GM12878 (cell line): ENCODE measurements around the gene EFCAB11. TPM values are rescaled to one million over a fixed set of nuclear protein-coding genes. Genes with fewer than 3 reads are reported as not detected.

Source experiments
- ATAC-seq: fragments of 200-7000 bp; cut with Tn5 transposase; 3 replicates; pipeline ENCODE4 v1.9.1; 2020; ENCODE audit warnings: mild to moderate bottlenecking, moderate library complexity
- BruUV-seq: library from RNA; stranded (reverse); fragments of 400-500 nt; replicated peaks from 2 replicates; lab custom pipeline; 2021; lab: Mats Ljungman, UMichigan
- CTCF ChIA-PET: fragments of 300-600 bp; sonication (Branson Sonifier 250); formaldehyde crosslinking; extraction: SDS; loops from one replicate; lab custom pipeline; 2021; ENCODE audit warnings: inconsistent platforms; lab: Yijun Ruan, JAX
- POLR2A ChIA-PET: fragments of 350-600 bp; formaldehyde crosslinking; extraction: SDS; loops from one replicate; lab custom pipeline; 2021; ENCODE audit warnings: inconsistent platforms; lab: Charles Lee
- RAD21 ChIA-PET: fragments of 300-600 bp; sonication (Branson Sonifier 250); formaldehyde crosslinking; loops from one replicate; lab custom pipeline; 2023; ENCODE audit warnings: antibody characterized with exemption; ENCODE audit not compliant: unreplicated experiment; lab: Charles Lee
- SMC1A ChIA-PET: fragments of 300-600 bp; sonication (Branson Sonifier 250); formaldehyde crosslinking; loops from one replicate; lab custom pipeline; 2023; ENCODE audit not compliant: unreplicated experiment, uncharacterized antibody; lab: Charles Lee
- DNase-seq: peaks from one replicate; pipeline ENCODE4 v3.0.0-alpha.2; 2011; ENCODE audit warnings: low read depth, low spot score
- FAIRE-seq: peaks from 3 replicates; lab custom pipeline; 2011; peaks lifted over from hg19 to GRCh38; lab: Jason Lieb, UNC
- H2AFZ ChIP-seq: 2 replicates; pipeline ENCODE4 v1.6.0; 2011; ENCODE audit warnings: low read depth, low read length, control low read depth; ENCODE audit not compliant: control insufficient read depth
- H3K27ac ChIP-seq: 2 replicates; pipeline ENCODE4 v1.5.1; 2011; ENCODE audit warnings: control low read depth; ENCODE audit not compliant: control insufficient read depth, insufficient read depth
- H3K27me3 ChIP-seq, 2 experiments: replicated peaks in 1 of 2; 2 replicates each; pipeline versions ENCODE4 v1.6.0 to v1.6.1; 2011; ENCODE audit warnings: low read length in 1 of 2; ENCODE audit not compliant: control insufficient read depth in 2 of 2, insufficient read depth in 2 of 2
- H3K36me3 ChIP-seq, 2 experiments: 2 replicates each; pipeline ENCODE4 v1.5.1; 2011; ENCODE audit warnings: low read length in 1 of 2; ENCODE audit not compliant: control insufficient read depth in 2 of 2, insufficient read depth in 2 of 2
- H3K4me1 ChIP-seq: 2 replicates; pipeline ENCODE4 v1.6.1; 2011; ENCODE audit warnings: mild to moderate bottlenecking, low read length, moderate library complexity, mixed read lengths; ENCODE audit not compliant: control insufficient read depth, insufficient read depth
- H3K4me2 ChIP-seq: 2 replicates; pipeline ENCODE4 v1.6.0; 2011; ENCODE audit warnings: control low read depth; ENCODE audit not compliant: control insufficient read depth, insufficient read depth
- H3K4me3 ChIP-seq: fragments of 200-600 bp; sonication (generic); 2 replicates; pipeline ENCODE4 v1.5.1; 2016
- H3K79me2 ChIP-seq: 2 replicates; pipeline ENCODE4 v1.6.0; 2011; ENCODE audit warnings: low read length; ENCODE audit not compliant: control insufficient read depth, insufficient read depth
- H3K9ac ChIP-seq: 2 replicates; pipeline ENCODE4 v1.8.0; 2011; ENCODE audit warnings: low read length, control low read depth, mixed read lengths; ENCODE audit not compliant: control insufficient read depth, insufficient read depth
- H3K9me3 ChIP-seq: replicated peaks from 3 replicates; pipeline ENCODE4 v1.5.1; 2011; ENCODE audit warnings: mild to moderate bottlenecking, low read length; ENCODE audit not compliant: control insufficient read depth, insufficient read depth
- H4K20me1 ChIP-seq: 2 replicates; pipeline ENCODE4 v1.6.0; 2011; ENCODE audit not compliant: control insufficient read depth, insufficient read depth
- CBX3 ChIP-seq: fragments of 200-600 bp; sonication (generic); IDR thresholded peaks from 2 replicates; pipeline ENCODE4 v1.6.1; 2016; ENCODE audit warnings: low read depth, borderline replicate concordance
- CEBPZ ChIP-seq: fragments of 150-350 bp; IDR thresholded peaks from 2 replicates; pipeline ENCODE4 v1.6.1; 2016; ENCODE audit warnings: low read depth, low read length
- CTCF ChIP-seq, 3 experiments: IDR thresholded peaks in 2 of 3; conservative IDR thresholded peaks in 1 of 3; 2 replicates each; pipeline ENCODE4 v1.5.1; 2011; ENCODE audit warnings: low read depth in 3 of 3, low read length in 3 of 3, mild to moderate bottlenecking in 3 of 3, control low read depth in 2 of 3, moderate library complexity in 2 of 3, inconsistent platforms in 1 of 3, mixed read lengths in 1 of 3; ENCODE audit not compliant: control insufficient read depth in 2 of 3, insufficient read depth in 1 of 3; ENCODE audit errors: extremely low read depth in 1 of 3
- ETV6 ChIP-seq, 2 experiments: fragments of 450-650 bp in 1 of 2; IDR thresholded peaks in 1 of 2; conservative IDR thresholded peaks in 1 of 2; 2 replicates each; pipeline ENCODE4 v1.6.1; 2014; ENCODE audit warnings: antibody characterized with exemption in 1 of 2, borderline replicate concordance in 1 of 2, low read depth in 1 of 2, mild to moderate bottlenecking in 1 of 2, moderate library complexity in 1 of 2
- MAX ChIP-seq: IDR thresholded peaks from 2 replicates; pipeline ENCODE4 v1.6.1; 2012; ENCODE audit warnings: low read depth, low read length, improper control_type of control experiment
- TARDBP ChIP-seq: IDR thresholded peaks from 2 replicates; pipeline ENCODE4 v1.6.1; 2016; ENCODE audit warnings: borderline replicate concordance
- WGBS: methylation state at CpG from one replicate; pipeline ENCODE4 v1.1.6; 2016; ENCODE audit warnings: low lambda C conversion rate; ENCODE audit not compliant: insufficient replicate concordance, insufficient coverage; ENCODE audit errors: missing lambda C conversion rate; 5-methylcytosine and 5-hydroxymethylcytosine counted together
- in situ Hi-C: fragments of 300-500 bp; cut with MboI; formaldehyde crosslinking; loops from 9 replicates; pipeline ENCODE4 v1.14.3; 2018; ENCODE audit warnings: mixed read lengths
- intact Hi-C: fragments of 100-400 bp; cut with micrococcal nuclease; formaldehyde crosslinking; loops from one replicate; pipeline ENCODE4 v1.14.2; 2022; ENCODE audit not compliant: unreplicated experiment
- polyA plus RNA-seq, 11 experiments: library from polyadenylated mRNA; depleted of rRNA in 4 of 11; unstranded in 6 of 11; stranded (reverse) in 5 of 11; fragments of >200 nt; fragmentation: Nextera tagmentation in 4 of 11; fragmentation: Illumina TruSeq in 1 of 11; extraction: Ambion mirVana in 4 of 11; extraction: Trizol in 1 of 11; gene quantifications; 1 replicate in 1 of 11; 2 replicates in 10 of 11; pipeline versions ENCODE4 v1.2.1 to v1.2.3, GENCODE V29; 2011 to 2016; ENCODE audit warnings: inconsistent platforms in 2 of 11, missing spikeins in 2 of 11, low read depth in 1 of 11
- total RNA-seq, 4 experiments: library from RNA; depleted of rRNA in 3 of 4; stranded (reverse); fragments of >200 nt in 3 of 4; fragmentation: Illumina TruSeq in 1 of 4; extraction: Trizol in 1 of 4; gene quantifications; 2 replicates each; pipeline versions ENCODE4 v1.2.1 to v1.2.3, GENCODE V29; 2013 to 2021

Gene EFCAB11
- total and polyA plus RNA-seq, 10 of the 15 experiments (the other 5 are each of a cell fraction or from before 2014, with no cell fraction given): 8.6 to 37.4 (median 18.0) TPM

GRCh38 chr14:89903340-89903952 is 51.1 kb downstream of the EFCAB11 start:
- Histone ChIP-seq H3K9me3 (no peaks in the 10 kb centered on the region), H3K4me3 (no peak overlapping the region), H3K4me1 (no peaks in the 10 kb centered on the region), H2AFZ (no peak overlapping the region), H3K4me2 (no peak overlapping the region), H3K79me2 (no peaks in the 10 kb centered on the region), H3K36me3 (no peaks in the 10 kb centered on the region), H4K20me1 (no peaks in the 10 kb centered on the region), H3K9ac (no peak overlapping the region), H3K27ac (no peak overlapping the region), H3K27me3 (no peaks in the 10 kb centered on the region)
- SMC1A ChIA-PET: interaction anchor here (0.8 to 1.0 kb wide), 2 partner anchors 21 to 731 kb away, joined by 3 to 4 read pairs; no protein-coding TSS in a partner anchor
- in situ Hi-C loops (no loop called here), intact Hi-C loops (loop anchor here (5.0 kb wide), 3 partner anchors 131 to 876 kb away; no protein-coding TSS in a partner anchor)
- no TSS peak for BruUV-seq
- RAD21 ChIA-PET: no interaction called here
- FAIRE-seq: no peak
- CTCF ChIA-PET: interaction anchor here (0.6 kb wide), 1 partner anchor 1206 kb away, joined by 3 read pairs; no protein-coding TSS in a partner anchor
- no peak for DNase-seq
- TF ChIP-seq CEBPZ: no peak
- TF ChIP-seq TARDBP: no peak
- TF ChIP-seq CTCF (IDR thresholded peaks at IDR 0.05 in 2 of 3, conservative IDR thresholded peaks at IDR 0.05 in 1 of 3; ENCODE audit: control insufficient read depth in 2 of 3, extremely low read depth in 1 of 3, insufficient read depth in 1 of 3, low read depth in 3 of 3, low read length in 3 of 3): no peak
- no peak for TF ChIP-seq ETV6 (conservative IDR thresholded peaks at IDR 0.05 in 1 of 2, IDR thresholded peaks at IDR 0.05 in 1 of 2; ENCODE audit: borderline replicate concordance in 1 of 2, low read depth in 1 of 2)
- TF ChIP-seq CBX3: no peak
- TF ChIP-seq MAX: no peak
- no peak for ATAC-seq
- POLR2A ChIA-PET: no interaction called here
- WGBS: 73% methylated on average over 4 of the region's 4 CpGs
